Spleen (tissue), 11 donors: ENCODE results near the gene GNB3. TPM values are rescaled to one million over a fixed set of nuclear protein-coding genes. Genes with fewer than 3 reads are reported as not detected.

Experiments
- DNase-seq: peaks from one replicate; pipeline ENCODE4 v3.0.0-alpha.2; 2020
- H3K27ac ChIP-seq, 8 donors: fragments of 200-600 bp; sonication (generic) in 7 of 8; 1 replicate in 4 of 8; 2 replicates in 4 of 8; pipeline versions ENCODE4 v1.5.0 to v1.8.0; 2016 to 2021; ENCODE audit warnings: inconsistent platforms in 4 of 8, mild to moderate bottlenecking in 4 of 8, moderate library complexity in 1 of 8
- H3K27me3 ChIP-seq, 7 donors: fragments of 200-600 bp; sonication (generic) in 6 of 7; replicated peaks in 1 of 7; 1 replicate in 4 of 7; 2 replicates in 3 of 7; pipeline versions ENCODE4 v1.5.0 to v1.8.0; 2016 to 2021; ENCODE audit warnings: inconsistent platforms in 3 of 7, mild to moderate bottlenecking in 1 of 7
- H3K36me3 ChIP-seq, 6 donors: fragments of 200-600 bp; sonication (generic) in 5 of 6; 1 replicate in 4 of 6; 2 replicates in 2 of 6; pipeline versions ENCODE4 v1.5.0 to v1.8.0; 2016 to 2021; ENCODE audit warnings: inconsistent platforms in 2 of 6
- H3K4me1 ChIP-seq, 6 donors: fragments of 200-600 bp; sonication (generic) in 5 of 6; 1 replicate in 3 of 6; 2 replicates in 3 of 6; pipeline versions ENCODE4 v1.5.0 to v1.8.0; 2016 to 2021; ENCODE audit warnings: inconsistent platforms in 3 of 6
- H3K4me3 ChIP-seq, 8 donors: fragments of 200-600 bp; sonication (generic) in 7 of 8; 1 replicate in 4 of 8; 2 replicates in 4 of 8; pipeline versions ENCODE4 v1.5.0 to v1.8.0; 2016 to 2021; ENCODE audit warnings: inconsistent platforms in 4 of 8, mild to moderate bottlenecking in 4 of 8, moderate library complexity in 2 of 8
- H3K9me3 ChIP-seq, 8 donors: fragments of 200-600 bp; sonication (generic) in 7 of 8; 1 replicate in 4 of 8; 2 replicates in 4 of 8; pipeline versions ENCODE4 v1.5.0 to v1.8.0; 2016 to 2021; ENCODE audit warnings: inconsistent platforms in 4 of 8
- CTCF ChIP-seq, 11 experiments: fragments of 200-600 bp in 7 of 11; fragments of 450-650 bp in 4 of 11; sonication (generic) in 4 of 11; IDR thresholded peaks in 8 of 11; conservative IDR thresholded peaks in 3 of 11; 1 replicate in 7 of 11; 2 replicates in 4 of 11; pipeline versions ENCODE4 v1.4.0 to v1.8.0; 2016 to 2021; ENCODE audit warnings: antibody characterized with exemption in 11 of 11, inconsistent platforms in 4 of 11, mild to moderate bottlenecking in 1 of 11
- POLR2A ChIP-seq, 3 donors: fragments of 450-650 bp; IDR thresholded peaks; one replicate each; pipeline ENCODE4 v1.5.1; 2017; ENCODE audit warnings: antibody characterized with exemption in 3 of 3, mild to moderate bottlenecking in 1 of 3
- POLR2AphosphoS5 ChIP-seq, 3 donors: sonication (generic); formaldehyde crosslinking; IDR thresholded peaks; one replicate each; pipeline ENCODE4 v1.5.1; 2017; ENCODE audit warnings: antibody characterized with exemption in 3 of 3
- WGBS, 5 donors: extraction: QIAGEN DNeasy Blood & Tissue Kit in 3 of 5; methylation state at CpG; one replicate each; pipeline versions ENCODE4 v1.1.5 to v1.1.7; 2013 to 2018; 5-methylcytosine and 5-hydroxymethylcytosine counted together
- intact Hi-C: fragments of 100-400 bp; cut with DNase I; formaldehyde crosslinking; loops from one replicate; pipeline ENCODE4 v1.15.0; 2023; ENCODE audit warnings: low total_unique reads
- polyA plus RNA-seq, 3 donors: library from polyadenylated mRNA; stranded (reverse); fragments of 200-250 nt; gene quantifications; one replicate each; pipeline ENCODE4 v1.2.1, GENCODE V29; 2013
- total RNA-seq, 7 donors: library from RNA; depleted of rRNA in 3 of 7; stranded (reverse); fragments of >200 nt in 3 of 7; fragmentation: NEBNext Ultra II Directional in 4 of 7; extraction: Animal tissue kit (Norgen Biotek cat#: 25700) in 4 of 7; gene quantifications; one replicate each; pipeline versions ENCODE4 v1.1.0 to v1.2.1, GENCODE V29; 2016 to 2021
- donor health status: healthy with polysubstance abuse.
- donor health status: DM: no; HTN: no; CAD: no; lungs with moderate emphysema.
- donor health status: DM: no; HTN: no; CAD: no.
- donor health status: Bipolar disorder and iron deficiency.
- donor health status: healthy.
- donor health status: DM: no; HTN: no; CAD: no.
- donor health status: DM: yes; HTN: yes; CAD: no.

Gene GNB3
- total and polyA plus RNA-seq, 10 donors: 0.75 to 3.9 (median 1.3) TPM

- H3K9me3 ChIP-seq: no peaks in the 10 kb centered on the region
- peaks cover 0 to 51% (median 14%) of the 10 kb centered on the region in 7 donors for H3K27me3 ChIP-seq
- H3K36me3 ChIP-seq: peaks cover 0 to 50% (median 3%) of the 10 kb centered on the region in 6 donors
- 83 to 87% (median 83%) methylated on average over 12 to 13 of the region's 13 CpGs for WGBS, 5 donors
- DNase-seq: no peak
- no peak overlapping the region for H3K4me3 ChIP-seq
- no peak for TF ChIP-seq POLR2AphosphoS5 (IDR thresholded peaks at IDR 0.05)
- no peak for TF ChIP-seq CTCF (IDR thresholded peaks at IDR 0.05 in 8 of 11, conservative IDR thresholded peaks at IDR 0.05 in 3 of 11)
- no peak for TF ChIP-seq POLR2A (IDR thresholded peaks at IDR 0.05)
- H3K27ac ChIP-seq: no peak overlapping the region
- peaks cover 0 to 31% (median 15%) of the 10 kb centered on the region in 6 donors for H3K4me1 ChIP-seq
- intact Hi-C loops: loop anchor here (10.0 kb wide), 1 partner anchor 65 kb away; the partner anchor contains the start of gene MLF2
Observed at GRCh38 chr12:6819106-6820030, 21.4 kb upstream of the GNB3 start.

GRCh38 chr12:6820166-6820565 lies 20.6 kb upstream of the GNB3 start:
- intact Hi-C loops: loop anchor here (10.0 kb wide), 1 partner anchor 65 kb away; the partner anchor contains the start of gene MLF2
- TF ChIP-seq POLR2AphosphoS5 (IDR thresholded peaks at IDR 0.05): no peak
- no peak for TF ChIP-seq POLR2A (IDR thresholded peaks at IDR 0.05)
- TF ChIP-seq CTCF (IDR thresholded peaks at IDR 0.05 in 8 of 11, conservative IDR thresholded peaks at IDR 0.05 in 3 of 11): no peak

GRCh38 chr12:6821591-6822425 lies 18.9 kb upstream of the GNB3 start, which contains the start of gene GPR162:
TSS of gene GPR162 (plus strand) at chr12:6821821. CDS start at chr12:6823899, 2,078 bp downstream.
- H3K36me3 ChIP-seq: peaks cover 0 to 27% (median 3%) of the 10 kb centered on the region in 6 donors
- H3K4me3 ChIP-seq: peak within 1 kb of the TSS in 5 of 8 donors; percentile 4 to 63 (median 31)
- no peaks in the 10 kb centered on the region for H3K9me3 ChIP-seq
- intact Hi-C loops: loop anchor here (10.0 kb wide), 1 partner anchor 67 kb away; the partner anchor contains the start of gene MLF2
- WGBS, 5 donors: 3 to 8% (median 4%) methylated on average over 18 to 28 of the region's 28 CpGs
- TF ChIP-seq POLR2AphosphoS5 (IDR thresholded peaks at IDR 0.05) (no peak), CTCF (IDR thresholded peaks at IDR 0.05 in 8 of 11, conservative IDR thresholded peaks at IDR 0.05 in 3 of 11) (no peak), POLR2A (IDR thresholded peaks at IDR 0.05) (no peak)
- H3K27ac ChIP-seq: peak within 1 kb of the TSS in 5 of 8 donors; percentile 25 to 69 (median 55)
- peaks cover 0 to 42% (median 26%) of the 10 kb centered on the region in 6 donors for H3K4me1 ChIP-seq
- DNase-seq: no peak
- peaks cover 0 to 75% (median 32%) of the 10 kb centered on the region in 7 donors for H3K27me3 ChIP-seq

More at GRCh38 chr12:6820166-6820565, 20.6 kb upstream of the GNB3 start:
- Histone ChIP-seq H3K4me3 (no peak overlapping the region), H3K9me3 (no peaks in the 10 kb centered on the region), H3K27me3 (peaks cover 0 to 59% (median 15%) of the 10 kb centered on the region in 7 donors), H3K4me1 (peaks cover 0 to 32% (median 17%) of the 10 kb centered on the region in 6 donors), H3K27ac (no peak overlapping the region), H3K36me3 (peaks cover 0 to 42% (median 3%) of the 10 kb centered on the region in 6 donors)
- 77 to 94% (median 91%) methylated on average over 5 of the region's 5 CpGs for WGBS, 5 donors
- DNase-seq: no peak
